Activated CD4-positive, alpha-beta memory T cell treated with anti-CD3 and anti-CD28 coated beads for 36 hours (primary cell): Measurements from ENCODE around the gene SLC44A3. TPM values are rescaled to one million over a fixed set of nuclear protein-coding genes. Genes with fewer than 3 reads are reported as not detected.

Experiments used
- CTCF ChIA-PET: fragments of 350-600 bp; sonication (Branson Sonifier 250); formaldehyde crosslinking; loops from one replicate; lab custom pipeline; 2021; ENCODE audit warnings: antibody characterized with exemption, inconsistent platforms; lab: Charles Lee
- POLR2A ChIA-PET: fragments of 350-600 bp; sonication (Branson Sonifier 250); formaldehyde crosslinking; loops from one replicate; lab custom pipeline; 2021; ENCODE audit warnings: antibody characterized with exemption; lab: Charles Lee
- DNase-seq: peaks from one replicate; pipeline ENCODE4 v3.0.0-alpha.2; 2020
- H3K27ac Mint-ChIP-seq: one replicate; pipeline ENCODE4 v1.8.0; 2021; ENCODE audit warnings: mixed read lengths
- H3K27me3 Mint-ChIP-seq: one replicate; pipeline ENCODE4 v1.8.0; 2021; ENCODE audit warnings: mixed read lengths
- H3K36me3 Mint-ChIP-seq: one replicate; pipeline ENCODE4 v1.8.0; 2021; ENCODE audit warnings: mixed read lengths
- H3K4me1 Mint-ChIP-seq: one replicate; pipeline ENCODE4 v1.8.0; 2021; ENCODE audit warnings: low read depth, mixed read lengths
- H3K4me3 Mint-ChIP-seq: one replicate; pipeline ENCODE4 v1.8.0; 2021; ENCODE audit warnings: mild to moderate bottlenecking, mixed read lengths
- H3K9me3 Mint-ChIP-seq: one replicate; pipeline ENCODE4 v1.8.0; 2021; ENCODE audit warnings: mixed read lengths
- intact Hi-C: fragments of 100-400 bp; cut with micrococcal nuclease; formaldehyde crosslinking; loops from one replicate; pipeline ENCODE4 v1.15.1; 2023
- total RNA-seq, 2 experiments: library from RNA; stranded (reverse); gene quantifications; one replicate each; pipeline ENCODE4 v1.2.3, GENCODE V29; 2021

The SLC44A3 gene
- total RNA-seq, 2 experiments from 2014 or later, result 0.10 to 0.21 TPM

DNA sequence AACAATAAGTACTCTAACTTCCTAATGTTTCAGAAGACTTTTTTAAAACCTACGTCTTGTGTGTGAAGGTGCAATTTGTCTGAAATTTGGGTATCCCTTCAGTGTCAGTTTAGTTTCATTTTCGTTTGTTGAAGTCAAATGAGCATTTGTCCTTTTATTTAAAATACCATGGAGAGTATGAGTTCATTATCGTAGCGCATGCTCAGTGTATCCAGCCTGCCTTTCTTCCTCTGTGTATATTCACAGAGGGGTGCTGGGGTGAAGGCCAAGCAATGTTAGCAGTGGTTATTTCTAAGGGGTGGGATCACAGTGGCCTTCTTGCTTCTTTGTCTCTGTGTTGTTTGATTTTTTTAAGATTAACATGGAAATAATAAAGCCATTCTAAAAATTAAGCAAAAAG lies 63.5 kb downstream of the SLC44A3 start:
- Mint-ChIP-seq H3K36me3 (no peaks in the 10 kb centered on the region), H3K9me3 (no peaks in the 10 kb centered on the region), H3K4me1 (peaks cover 10% of the 10 kb centered on the region), H3K27me3 (no peaks in the 10 kb centered on the region), H3K4me3 (no peak overlapping the region), H3K27ac (no peak overlapping the region)
- no peak for DNase-seq
- ChIA-PET CTCF (interaction anchor here (1.5 kb wide), 1 partner anchor 29 kb away, joined by 5 read pairs; no protein-coding TSS in a partner anchor), POLR2A (no interaction called here)
- intact Hi-C loops, result no loop called here

DNA sequence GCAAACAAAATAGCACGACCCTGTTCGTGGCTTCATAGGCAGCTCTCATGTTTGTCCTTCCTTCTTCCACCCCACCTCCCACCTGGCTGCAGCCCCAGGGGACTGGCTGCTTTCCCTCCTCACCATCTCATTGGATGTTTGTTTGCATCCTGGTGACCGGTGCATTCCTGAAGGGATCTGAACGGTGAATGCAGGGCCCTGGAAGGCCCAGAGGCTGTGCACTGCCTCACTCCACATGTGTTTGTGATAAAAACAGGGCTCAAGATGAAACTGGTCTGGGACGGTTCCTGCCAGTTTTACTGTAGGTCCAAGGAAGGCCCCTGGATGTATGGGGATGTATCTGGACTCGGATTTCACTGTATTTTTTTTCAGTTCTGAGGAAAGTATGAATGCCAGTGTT lies 63.9 kb downstream of the SLC44A3 start:
- ChIA-PET CTCF (no interaction called here), POLR2A (no interaction called here)
- H3K4me3 Mint-ChIP-seq, result no peak overlapping the region
- no peaks in the 10 kb centered on the region for H3K9me3 Mint-ChIP-seq
- DNase-seq, result no peak
- no peaks in the 10 kb centered on the region for H3K27me3 Mint-ChIP-seq
- no peaks in the 10 kb centered on the region for H3K36me3 Mint-ChIP-seq
- H3K4me1 Mint-ChIP-seq, result peaks cover 10% of the 10 kb centered on the region
- intact Hi-C loops, result no loop called here
- H3K27ac Mint-ChIP-seq, result no peak overlapping the region

DNA sequence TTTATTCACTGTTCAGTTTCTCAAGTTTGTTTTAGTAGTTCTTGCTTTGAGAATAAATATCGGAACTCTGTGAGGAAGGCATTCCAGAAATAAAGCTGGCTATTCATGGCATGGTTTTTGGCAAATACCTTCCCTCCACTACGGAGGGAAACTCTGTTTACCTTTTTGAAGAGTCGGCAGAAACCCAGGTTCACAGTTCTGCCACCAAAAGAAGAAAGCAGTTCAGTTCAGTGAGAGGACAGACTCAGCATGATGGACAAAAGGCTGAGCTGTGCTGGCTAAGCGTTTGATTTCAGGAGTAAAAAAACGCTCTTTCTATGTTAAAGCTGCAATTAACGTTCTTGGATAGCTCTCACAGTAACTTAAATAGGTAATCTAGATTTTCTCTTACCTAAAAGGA lies 64.3 kb downstream of the SLC44A3 start:
- ChIA-PET POLR2A (no interaction called here), CTCF (interaction anchor here (0.8 kb wide), 1 partner anchor 159 kb away, joined by 3 read pairs; no protein-coding TSS in a partner anchor)
- Mint-ChIP-seq H3K4me1 (peaks cover 10% of the 10 kb centered on the region), H3K27me3 (no peaks in the 10 kb centered on the region), H3K27ac (no peak overlapping the region), H3K36me3 (no peaks in the 10 kb centered on the region), H3K9me3 (no peaks in the 10 kb centered on the region), H3K4me3 (no peak overlapping the region)
- no peak for DNase-seq
- intact Hi-C loops, result no loop called here

GRCh38 chr1:94886361-94886760 lies 66.2 kb downstream of the SLC44A3 start:
- DNase-seq, result no peak
- Mint-ChIP-seq H3K4me3 (no peak overlapping the region), H3K4me1 (peaks cover 10% of the 10 kb centered on the region), H3K36me3 (no peaks in the 10 kb centered on the region), H3K9me3 (no peaks in the 10 kb centered on the region), H3K27me3 (peaks cover 3% of the 10 kb centered on the region), H3K27ac (no peak overlapping the region)
- CTCF ChIA-PET, result no interaction called here
- POLR2A ChIA-PET, result no interaction called here
- intact Hi-C loops, result no loop called here

- intact Hi-C loops, result no loop called here
- H3K27ac Mint-ChIP-seq, result no peak overlapping the region
- peaks cover 3% of the 10 kb centered on the region for H3K27me3 Mint-ChIP-seq
- H3K4me1 Mint-ChIP-seq, result peaks cover 10% of the 10 kb centered on the region
- ChIA-PET POLR2A (no interaction called here), CTCF (no interaction called here)
- H3K36me3 Mint-ChIP-seq, result no peaks in the 10 kb centered on the region
- no peak overlapping the region for H3K4me3 Mint-ChIP-seq
- DNase-seq, result no peak
- no peaks in the 10 kb centered on the region for H3K9me3 Mint-ChIP-seq
Observed at GRCh38 chr1:94887106-94887505, 66.9 kb downstream of the SLC44A3 start.

DNA sequence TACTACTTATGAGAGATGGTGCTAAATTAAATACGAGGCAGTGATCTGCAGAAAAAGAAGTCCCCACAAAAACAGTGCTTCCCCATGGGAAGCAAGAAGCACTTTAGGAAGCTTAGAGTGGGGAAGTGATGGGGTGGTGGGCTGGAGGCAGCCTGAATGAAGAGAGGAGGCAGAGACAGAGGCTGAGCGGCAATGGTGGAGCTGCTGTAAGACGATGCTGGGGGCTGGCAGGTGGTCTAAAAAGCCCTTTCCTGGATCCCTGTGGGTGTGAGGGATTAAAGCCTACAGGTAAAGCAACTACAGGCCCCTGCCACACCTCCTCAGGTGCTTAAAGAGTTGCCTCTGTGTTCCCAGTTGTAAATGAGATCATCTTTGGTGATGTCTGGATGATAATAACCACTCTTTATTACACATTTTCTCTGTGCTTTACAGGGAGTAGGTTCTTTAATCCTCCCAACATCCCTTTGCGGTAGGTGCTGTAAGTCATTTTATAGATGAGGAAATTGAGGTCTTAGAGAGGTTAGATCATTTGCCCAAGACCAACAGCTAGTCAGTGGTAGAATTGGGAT lies 67.5 kb downstream of the SLC44A3 start:
- intact Hi-C loops, result no loop called here
- no peak overlapping the region for H3K4me3 Mint-ChIP-seq
- no peak overlapping the region for H3K27ac Mint-ChIP-seq
- ChIA-PET POLR2A (no interaction called here), CTCF (no interaction called here)
- DNase-seq, result no peak
- H3K9me3 Mint-ChIP-seq, result no peaks in the 10 kb centered on the region
- no peaks in the 10 kb centered on the region for H3K36me3 Mint-ChIP-seq
- H3K27me3 Mint-ChIP-seq, result peaks cover 3% of the 10 kb centered on the region
- peaks cover 10% of the 10 kb centered on the region for H3K4me1 Mint-ChIP-seq

DNA sequence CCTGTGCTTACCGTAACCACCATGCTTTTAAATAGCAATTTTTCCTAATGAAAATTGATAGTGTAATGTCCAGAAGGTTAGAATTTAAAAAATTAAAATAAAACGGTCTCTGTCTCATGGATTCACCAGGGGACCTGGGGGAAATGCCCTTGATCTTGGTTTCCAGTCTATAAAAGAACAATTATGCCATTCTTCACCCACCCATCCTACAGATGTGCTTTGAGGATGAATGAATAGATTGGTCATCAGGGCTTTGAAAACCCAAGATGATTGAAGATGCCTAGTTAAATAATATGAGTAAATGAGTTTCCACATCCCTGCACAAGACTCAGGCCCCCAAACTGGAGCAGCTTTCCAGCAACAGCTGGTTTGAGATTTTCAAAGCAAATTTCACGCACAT lies 68.0 kb downstream of the SLC44A3 start:
- H3K4me3 Mint-ChIP-seq, result no peak overlapping the region

DNA sequence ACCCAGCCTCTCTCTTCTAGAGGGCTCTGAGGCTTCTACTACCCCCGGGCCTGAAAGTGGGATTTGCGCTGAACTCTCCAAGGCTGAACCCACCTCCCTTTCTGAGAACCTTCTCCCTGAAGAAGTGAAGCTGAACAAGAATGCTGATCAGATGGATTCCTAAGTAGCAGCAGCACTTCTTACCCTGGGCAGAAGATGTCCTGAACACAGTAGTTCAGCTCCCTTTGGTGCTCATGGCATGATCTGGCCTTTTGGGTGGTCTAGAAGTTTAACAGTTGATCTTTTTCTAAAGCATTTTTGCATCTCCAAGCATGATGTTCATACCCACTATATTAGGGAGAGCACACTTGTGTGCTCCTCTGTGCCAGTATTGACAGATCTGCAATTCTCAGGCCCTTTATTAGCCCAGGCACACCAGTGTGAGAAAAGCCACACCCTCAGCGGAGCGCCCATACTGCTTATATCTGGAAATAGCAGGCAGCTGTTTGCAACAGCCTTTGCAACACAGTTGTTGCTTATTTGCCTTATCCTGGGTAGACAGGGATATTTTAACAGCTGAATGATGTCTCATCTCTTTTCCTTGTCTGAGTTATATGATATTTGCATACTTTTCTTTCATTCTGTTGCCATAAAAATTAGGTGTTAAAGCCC lies 72.6 kb downstream of the SLC44A3 start:
- CTCF ChIA-PET, result interaction anchor here (1.1 kb wide), 1 partner anchor 150 kb away, joined by 3 read pairs; no protein-coding TSS in a partner anchor

More for the DNA sequence above, 68.0 kb downstream of the SLC44A3 start:
- Mint-ChIP-seq H3K27ac (no peak overlapping the region), H3K4me1 (peaks cover 10% of the 10 kb centered on the region), H3K36me3 (no peaks in the 10 kb centered on the region), H3K27me3 (peaks cover 4% of the 10 kb centered on the region), H3K9me3 (no peaks in the 10 kb centered on the region)
- CTCF ChIA-PET, result no interaction called here
- intact Hi-C loops, result no loop called here
- POLR2A ChIA-PET, result no interaction called here
- DNase-seq, result no peak

DNA sequence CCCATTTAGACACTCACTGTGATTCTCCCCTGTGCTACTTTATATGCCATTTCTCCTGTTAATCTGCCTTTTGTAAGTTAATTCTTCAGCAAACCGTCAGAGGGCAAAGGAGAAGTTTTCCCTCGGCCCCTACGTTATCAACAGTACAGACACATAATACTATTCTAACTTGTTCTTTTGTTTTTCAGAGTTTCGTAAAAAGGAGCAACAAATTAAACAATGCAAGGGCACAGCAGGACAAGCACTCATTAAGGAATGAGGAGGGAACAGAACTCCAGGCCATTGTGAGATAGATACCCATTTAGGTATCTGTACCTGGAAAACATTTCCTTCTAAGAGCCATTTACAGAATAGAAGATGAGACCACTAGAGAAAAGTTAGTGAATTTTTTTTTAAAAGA lies 74.5 kb downstream of the SLC44A3 start:
- POLR2A ChIA-PET, result no interaction called here
- Mint-ChIP-seq H3K4me3 (no peak overlapping the region), H3K27me3 (peaks cover 6% of the 10 kb centered on the region), H3K4me1 (no peaks in the 10 kb centered on the region), H3K36me3 (no peaks in the 10 kb centered on the region), H3K27ac (no peak overlapping the region), H3K9me3 (no peaks in the 10 kb centered on the region)
- no peak for DNase-seq
- CTCF ChIA-PET, result interaction anchor here (0.9 kb wide), 1 partner anchor 149 kb away, joined by 3 read pairs; no protein-coding TSS in a partner anchor
- intact Hi-C loops, result no loop called here

More for the DNA sequence above, 72.6 kb downstream of the SLC44A3 start:
- no peak overlapping the region for H3K4me3 Mint-ChIP-seq
- POLR2A ChIA-PET, result no interaction called here
- no peak for DNase-seq
- no peaks in the 10 kb centered on the region for H3K4me1 Mint-ChIP-seq
- no peak overlapping the region for H3K27ac Mint-ChIP-seq
- peaks cover 6% of the 10 kb centered on the region for H3K27me3 Mint-ChIP-seq
- H3K9me3 Mint-ChIP-seq, result no peaks in the 10 kb centered on the region
- no peaks in the 10 kb centered on the region for H3K36me3 Mint-ChIP-seq
- intact Hi-C loops, result no loop called here

- DNase-seq, result no peak
- H3K27me3 Mint-ChIP-seq, result peaks cover 4% of the 10 kb centered on the region
- intact Hi-C loops, result no loop called here
- H3K36me3 Mint-ChIP-seq, result no peaks in the 10 kb centered on the region
- POLR2A ChIA-PET, result no interaction called here
- no peaks in the 10 kb centered on the region for H3K4me1 Mint-ChIP-seq
- H3K27ac Mint-ChIP-seq, result no peak overlapping the region
- H3K4me3 Mint-ChIP-seq, result no peak overlapping the region
- CTCF ChIA-PET, result no interaction called here
- no peaks in the 10 kb centered on the region for H3K9me3 Mint-ChIP-seq
Observed at GRCh38 chr1:94895518-94895917, 75.4 kb downstream of the SLC44A3 start.

DNA sequence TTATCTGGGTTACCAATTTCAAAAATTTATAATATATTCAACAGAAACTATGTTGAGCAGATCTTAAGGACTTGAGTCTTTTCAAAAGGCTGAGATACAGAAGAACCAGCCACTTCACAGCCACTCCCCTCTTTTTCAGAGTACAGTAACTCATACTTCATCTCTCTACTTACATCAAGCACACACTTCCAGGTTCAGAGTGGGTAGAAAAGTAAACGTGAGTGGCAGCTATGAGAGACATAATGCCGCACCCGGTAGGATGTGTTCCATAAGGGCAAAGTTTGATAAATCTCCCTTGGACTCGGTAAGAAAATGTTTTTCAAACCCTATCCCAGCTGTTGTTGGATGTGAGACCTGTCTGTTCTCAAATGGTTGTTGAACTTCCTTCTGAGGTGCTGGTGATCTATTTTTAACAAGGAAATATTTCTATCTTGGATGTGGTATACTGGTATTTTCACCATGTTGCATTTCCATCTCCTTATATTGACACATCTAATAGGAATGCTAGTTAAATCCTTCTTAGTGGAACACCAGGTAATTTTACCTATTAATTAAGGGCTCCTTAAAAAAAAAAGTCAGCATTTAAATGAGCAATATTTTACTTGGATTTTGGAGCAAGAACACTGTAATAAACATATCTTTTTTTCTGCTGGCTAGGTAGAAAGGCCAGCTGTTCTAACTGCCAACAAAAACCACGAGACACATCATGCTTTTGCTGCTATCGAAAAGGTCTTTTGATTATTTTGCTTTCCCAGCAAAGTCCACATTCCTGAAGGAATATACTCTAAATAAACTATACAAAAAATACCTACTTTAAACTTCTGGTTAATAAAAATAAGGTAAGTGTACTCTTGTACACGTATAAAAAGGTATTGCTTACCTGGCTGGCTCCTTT lies 78.6 kb downstream of the SLC44A3 start:
- ChIA-PET CTCF (no interaction called here), POLR2A (no interaction called here)
- DNase-seq, result no peak
- Mint-ChIP-seq H3K4me3 (no peak overlapping the region), H3K9me3 (no peaks in the 10 kb centered on the region), H3K27ac (no peak overlapping the region), H3K27me3 (peaks cover 2% of the 10 kb centered on the region), H3K36me3 (no peaks in the 10 kb centered on the region), H3K4me1 (no peaks in the 10 kb centered on the region)
- intact Hi-C loops, result no loop called here

GRCh38 chr1:94899756-94900155 lies 79.6 kb downstream of the SLC44A3 start:
- DNase-seq, result no peak
- peaks cover 2% of the 10 kb centered on the region for H3K27me3 Mint-ChIP-seq
- H3K27ac Mint-ChIP-seq, result no peak overlapping the region
- H3K4me1 Mint-ChIP-seq, result no peaks in the 10 kb centered on the region
- no peak overlapping the region for H3K4me3 Mint-ChIP-seq
- no peaks in the 10 kb centered on the region for H3K9me3 Mint-ChIP-seq
- POLR2A ChIA-PET, result interaction anchor here (0.7 kb wide), 1 partner anchor 23 kb away, joined by 3 read pairs; no protein-coding TSS in a partner anchor
- CTCF ChIA-PET, result no interaction called here
- no peaks in the 10 kb centered on the region for H3K36me3 Mint-ChIP-seq
- intact Hi-C loops, result no loop called here
